Memory B cell (primary cell): ENCODE measurements around the gene PHYKPL.
"Not testable (repeated sequence)": the region's sequence is repeated elsewhere in the genome, so short reads cannot be mapped to it uniquely, and the experiment has no call there.

Experiments
- ATAC-seq: fragments of 150-1000 bp; cut with Tn5 transposase; 2 replicates; pipeline ENCODE4 v1.10.0; 2021; ENCODE audit warnings: low read depth, mild to moderate bottlenecking, moderate library complexity
- DNase-seq, 2 donors: peaks; one replicate each; pipeline ENCODE4 v3.0.0; 2022; ENCODE audit warnings: low spot score in 2 of 2
- H3K27ac Mint-ChIP-seq: one replicate; pipeline ENCODE4 v1.8.0; 2022; ENCODE audit warnings: mild to moderate bottlenecking, moderate library complexity, mixed read lengths
- H3K27me3 Mint-ChIP-seq: one replicate; pipeline ENCODE4 v1.8.0; 2022; ENCODE audit warnings: mixed read lengths
- H3K36me3 Mint-ChIP-seq: one replicate; pipeline ENCODE4 v1.8.0; 2022; ENCODE audit warnings: mild to moderate bottlenecking, mixed read lengths
- H3K4me1 Mint-ChIP-seq: one replicate; pipeline ENCODE4 v1.8.0; 2022; ENCODE audit warnings: mixed read lengths
- H3K4me3 Mint-ChIP-seq: one replicate; pipeline ENCODE4 v1.8.0; 2022; ENCODE audit warnings: mild to moderate bottlenecking, moderate library complexity, mixed read lengths
- H3K9me3 Mint-ChIP-seq: one replicate; pipeline ENCODE4 v1.8.0; 2022; ENCODE audit warnings: mixed read lengths

PHYKPL gene

GRCh38 chr5:178253632-178254031, 21.0 kb upstream of the PHYKPL start:
- not testable (repeated sequence) for H3K4me3 Mint-ChIP-seq, ATAC-seq, H3K9me3 Mint-ChIP-seq, H3K27me3 Mint-ChIP-seq, H3K27ac Mint-ChIP-seq, H3K36me3 Mint-ChIP-seq, DNase-seq
- peaks cover 16% of the 10 kb centered on the region for H3K4me1 Mint-ChIP-seq

- no peak overlapping the region for H3K4me3 Mint-ChIP-seq
- no peaks in the 10 kb centered on the region for H3K27me3 Mint-ChIP-seq
- no peaks in the 10 kb centered on the region for H3K36me3 Mint-ChIP-seq
- no peak for DNase-seq
- no peak overlapping the region for H3K27ac Mint-ChIP-seq
- no peaks in the 10 kb centered on the region for H3K9me3 Mint-ChIP-seq
- peaks cover 16% of the 10 kb centered on the region for H3K4me1 Mint-ChIP-seq
- ATAC-seq: no peak
These were observed 19.7 kb upstream of the PHYKPL start for GRCh38 chr5:178252258-178252657.

- no peak overlapping the region for H3K4me3 Mint-ChIP-seq
- DNase-seq: no peak
- no peaks in the 10 kb centered on the region for H3K36me3 Mint-ChIP-seq
- no peaks in the 10 kb centered on the region for H3K27me3 Mint-ChIP-seq
- no peak overlapping the region for H3K27ac Mint-ChIP-seq
- no peak for ATAC-seq
- H3K9me3 Mint-ChIP-seq: no peaks in the 10 kb centered on the region
- H3K4me1 Mint-ChIP-seq: peaks cover 19% of the 10 kb centered on the region
These were observed 17.7 kb upstream of the PHYKPL start for GRCh38 chr5:178250263-178250662.

GRCh38 chr5:178249191-178249989, 16.8 kb upstream of the PHYKPL start:
- no peak overlapping the region for H3K27ac Mint-ChIP-seq
- DNase-seq (no peak), ATAC-seq (peak; percentile 70)
- H3K9me3 Mint-ChIP-seq: no peaks in the 10 kb centered on the region
- H3K27me3 Mint-ChIP-seq: no peaks in the 10 kb centered on the region
- peaks cover 19% of the 10 kb centered on the region for H3K4me1 Mint-ChIP-seq
- H3K4me3 Mint-ChIP-seq: peak overlapping the region; percentile 49
- H3K36me3 Mint-ChIP-seq: no peaks in the 10 kb centered on the region

GRCh38 chr5:178248750-178249149, 16.1 kb upstream of the PHYKPL start:
- ATAC-seq (no peak), DNase-seq (no peak)
- Mint-ChIP-seq H3K4me3 (peak overlapping the region; percentile 49), H3K9me3 (no peaks in the 10 kb centered on the region), H3K4me1 (peaks cover 17% of the 10 kb centered on the region), H3K36me3 (no peaks in the 10 kb centered on the region), H3K27ac (no peak overlapping the region), H3K27me3 (no peaks in the 10 kb centered on the region)

- H3K9me3 Mint-ChIP-seq: no peaks in the 10 kb centered on the region
- H3K4me1 Mint-ChIP-seq: peaks cover 17% of the 10 kb centered on the region
- DNase-seq: no peak
- H3K27me3 Mint-ChIP-seq: no peaks in the 10 kb centered on the region
- H3K4me3 Mint-ChIP-seq: no peak overlapping the region
- H3K27ac Mint-ChIP-seq: no peak overlapping the region
- peak; percentile 27 for ATAC-seq
- H3K36me3 Mint-ChIP-seq: no peaks in the 10 kb centered on the region
These were observed 15.2 kb upstream of the PHYKPL start for GRCh38 chr5:178247481-178248456.

GRCh38 chr5:178246624-178247279, 14.2 kb upstream of the PHYKPL start:
- H3K4me1 Mint-ChIP-seq: peaks cover 17% of the 10 kb centered on the region
- no peak overlapping the region for H3K27ac Mint-ChIP-seq

GRCh38 chr5:178245389-178245788, 12.8 kb upstream of the PHYKPL start:
- DNase-seq: no peak
- H3K4me3 Mint-ChIP-seq: no peak overlapping the region
- no peak overlapping the region for H3K27ac Mint-ChIP-seq
- no peaks in the 10 kb centered on the region for H3K9me3 Mint-ChIP-seq
- H3K27me3 Mint-ChIP-seq: no peaks in the 10 kb centered on the region
- H3K4me1 Mint-ChIP-seq: peaks cover 26% of the 10 kb centered on the region
- ATAC-seq: no peak
- no peaks in the 10 kb centered on the region for H3K36me3 Mint-ChIP-seq

More at GRCh38 chr5:178246624-178247279, 14.2 kb upstream of the PHYKPL start:
- H3K4me3 Mint-ChIP-seq: no peak overlapping the region
- H3K9me3 Mint-ChIP-seq: no peaks in the 10 kb centered on the region
- no peak for DNase-seq
- no peaks in the 10 kb centered on the region for H3K36me3 Mint-ChIP-seq
- no peaks in the 10 kb centered on the region for H3K27me3 Mint-ChIP-seq
- no peak for ATAC-seq

- H3K4me1 Mint-ChIP-seq: peaks cover 25% of the 10 kb centered on the region
- ATAC-seq: no peak
- H3K27me3 Mint-ChIP-seq: no peaks in the 10 kb centered on the region
- H3K36me3 Mint-ChIP-seq: no peaks in the 10 kb centered on the region
- no peak overlapping the region for H3K27ac Mint-ChIP-seq
- no peaks in the 10 kb centered on the region for H3K9me3 Mint-ChIP-seq
- DNase-seq: no peak
- H3K4me3 Mint-ChIP-seq: no peak overlapping the region
These were observed 12.0 kb upstream of the PHYKPL start for GRCh38 chr5:178244576-178244975.

GRCh38 chr5:178242416-178242815, 9.8 kb upstream of the PHYKPL start:
- Mint-ChIP-seq H3K4me3 (peak overlapping the region; percentile 48), H3K4me1 (peaks cover 21% of the 10 kb centered on the region), H3K27me3 (no peaks in the 10 kb centered on the region), H3K27ac (peak overlapping the region; percentile 32), H3K36me3 (no peaks in the 10 kb centered on the region), H3K9me3 (no peaks in the 10 kb centered on the region)
- DNase-seq: no peak
- ATAC-seq: no peak

GRCh38 chr5:178241688-178242231, 9.2 kb upstream of the PHYKPL start:
- Mint-ChIP-seq H3K36me3 (no peaks in the 10 kb centered on the region), H3K4me1 (peaks cover 20% of the 10 kb centered on the region), H3K27ac (peak overlapping the region; percentile 71), H3K27me3 (no peaks in the 10 kb centered on the region), H3K4me3 (peak overlapping the region; percentile 12), H3K9me3 (no peaks in the 10 kb centered on the region)
- ATAC-seq (no peak), DNase-seq (no peak)

GRCh38 chr5:178241231-178241663, 8.6 kb upstream of the PHYKPL start:
- Mint-ChIP-seq H3K4me1 (peaks cover 18% of the 10 kb centered on the region), H3K4me3 (peak overlapping the region; percentile 77), H3K9me3 (no peaks in the 10 kb centered on the region), H3K36me3 (no peaks in the 10 kb centered on the region), H3K27ac (peak overlapping the region; percentile 71), H3K27me3 (no peaks in the 10 kb centered on the region)
- DNase-seq: no peak
- peak; percentile 26 for ATAC-seq

GRCh38 chr5:178240766-178241165, 8.2 kb upstream of the PHYKPL start:
- H3K27ac Mint-ChIP-seq: peak overlapping the region; percentile 71
- ATAC-seq: peak; percentile 69

More at GRCh38 chr5:178240766-178241165, 8.2 kb upstream of the PHYKPL start:
- H3K4me3 Mint-ChIP-seq: peak overlapping the region; percentile 77
- H3K9me3 Mint-ChIP-seq: no peaks in the 10 kb centered on the region
- no peaks in the 10 kb centered on the region for H3K27me3 Mint-ChIP-seq
- DNase-seq: no peak
- H3K36me3 Mint-ChIP-seq: no peaks in the 10 kb centered on the region
- peaks cover 18% of the 10 kb centered on the region for H3K4me1 Mint-ChIP-seq
